Upper lobe of right lung (tissue), 1 donor: ENCODE data around the gene CD9. TPM values are rescaled to one million over a fixed set of nuclear protein-coding genes. Genes with fewer than 3 reads are reported as not detected.
"Not testable (repeated sequence)": the region's sequence is repeated elsewhere in the genome, so short reads cannot be mapped to it uniquely, and the experiment has no call there.

Experiments used
- ATAC-seq: fragments of 200-7000 bp; cut with Tn5 transposase; one replicate; pipeline ENCODE4 v1.9.1; 2020; ENCODE audit warnings: mild to moderate bottlenecking, moderate library complexity
- DNase-seq: peaks from one replicate; pipeline ENCODE4 v3.0.0-alpha.2; 2020
- H3K27ac ChIP-seq: fragments of 200-600 bp; one replicate; pipeline ENCODE4 v1.8.0; 2022
- H3K27me3 ChIP-seq: fragments of 200-600 bp; one replicate; pipeline ENCODE4 v1.8.0; 2022; ENCODE audit warnings: mild to moderate bottlenecking
- H3K36me3 ChIP-seq: fragments of 200-600 bp; one replicate; pipeline ENCODE4 v1.8.0; 2022
- H3K4me1 ChIP-seq: fragments of 200-600 bp; one replicate; pipeline ENCODE4 v1.8.0; 2022
- H3K4me3 ChIP-seq: fragments of 200-600 bp; one replicate; pipeline ENCODE4 v1.8.0; 2022; ENCODE audit warnings: mild to moderate bottlenecking
- H3K9me3 ChIP-seq: fragments of 200-600 bp; one replicate; pipeline ENCODE4 v1.8.0; 2022
- intact Hi-C: fragments of 100-400 bp; cut with DNase I; formaldehyde crosslinking; loops from one replicate; pipeline ENCODE4 v1.11.0; 2022
- long read RNA-seq: library from polyadenylated mRNA; unstranded; transcript quantifications from one replicate; pipeline ENCODE4 v2.0.0, GENCODE V29; 2021
- total RNA-seq: library from RNA; stranded (reverse); fragmentation: NEBNext Ultra II Directional; extraction: Animal tissue kit (Norgen Biotek cat#: 25700); gene quantifications from one replicate; pipeline ENCODE4 v1.2.1, GENCODE V29; 2021
- TF ChIP-seq, protein P1 (sequence below): fragments of 200-600 bp; IDR thresholded peaks from one replicate; pipeline ENCODE4 v1.8.0; 2022; ENCODE audit warnings: antibody characterized with exemption
- donor health status: DM: no; HTN: yes; CAD: no; lungs with severe emphysema.

The CD9 gene
- 445 TPM for total RNA-seq
- long read RNA-seq, transcript CD9-201 (8 exons, 1,218 nt): major isoform, 593 of 620 reads
- long read RNA-seq, partial matches to known transcripts: 7 of 620 reads
- long read RNA-seq, other reads (novel, unspliced or antisense): 18 of 620 reads

DNA sequence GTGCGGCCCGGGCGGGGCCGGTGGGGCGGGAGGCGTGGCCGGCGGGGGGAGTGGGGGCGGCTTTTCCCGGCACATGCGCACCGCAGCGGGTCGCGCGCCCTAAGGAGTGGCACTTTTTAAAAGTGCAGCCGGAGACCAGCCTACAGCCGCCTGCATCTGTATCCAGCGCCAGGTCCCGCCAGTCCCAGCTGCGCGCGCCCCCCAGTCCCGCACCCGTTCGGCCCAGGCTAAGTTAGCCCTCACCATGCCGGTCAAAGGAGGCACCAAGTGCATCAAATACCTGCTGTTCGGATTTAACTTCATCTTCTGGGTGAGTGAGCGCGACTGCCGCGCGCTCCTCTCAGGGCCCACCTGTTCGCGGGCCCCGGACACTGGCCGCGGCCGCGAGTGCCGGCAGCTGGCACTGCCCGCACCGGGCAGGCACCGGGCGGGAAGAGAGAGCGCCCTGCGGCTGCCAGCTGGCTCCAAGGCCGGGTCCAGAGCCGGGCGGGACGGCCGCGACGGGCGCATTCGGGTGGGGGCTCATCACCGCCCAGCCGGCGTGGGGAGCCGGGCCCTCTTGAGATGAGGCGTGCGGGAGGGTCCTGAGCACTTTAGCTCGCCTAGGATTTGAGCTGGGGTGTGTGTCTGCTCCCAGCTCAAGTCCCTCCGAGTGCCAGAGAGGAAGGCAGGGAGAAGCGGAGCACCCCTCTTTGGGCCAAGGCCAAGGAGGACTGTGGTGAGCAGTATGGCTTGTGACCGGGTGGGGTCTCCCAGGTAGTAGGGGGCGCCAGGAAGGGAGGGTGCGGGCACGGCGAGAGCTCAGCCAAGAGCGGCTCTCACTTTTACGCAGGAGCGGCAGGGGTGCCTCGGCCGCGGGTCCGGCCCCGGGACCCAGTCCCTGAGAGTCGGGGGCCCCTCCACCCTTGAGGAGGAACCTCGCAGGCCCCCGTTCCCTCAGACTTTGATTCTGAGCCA, at the start of gene CD9:
Gene CD9, plus strand, starts transcription at position 145 of the 957 bp plus-strand sequence. Its CDS starts 100 bp downstream, at position 245.
- Histone ChIP-seq H3K4me3 (peak within 1 kb of the TSS; percentile 84), H3K36me3 (no peaks in the 10 kb centered on the region), H3K27ac (peak within 1 kb of the TSS; percentile 92), H3K9me3 (no peaks in the 10 kb centered on the region), H3K27me3 (no peaks in the 10 kb centered on the region), H3K4me1 (peaks cover 60% of the 10 kb centered on the region)
- TF ChIP-seq, protein P1, sequence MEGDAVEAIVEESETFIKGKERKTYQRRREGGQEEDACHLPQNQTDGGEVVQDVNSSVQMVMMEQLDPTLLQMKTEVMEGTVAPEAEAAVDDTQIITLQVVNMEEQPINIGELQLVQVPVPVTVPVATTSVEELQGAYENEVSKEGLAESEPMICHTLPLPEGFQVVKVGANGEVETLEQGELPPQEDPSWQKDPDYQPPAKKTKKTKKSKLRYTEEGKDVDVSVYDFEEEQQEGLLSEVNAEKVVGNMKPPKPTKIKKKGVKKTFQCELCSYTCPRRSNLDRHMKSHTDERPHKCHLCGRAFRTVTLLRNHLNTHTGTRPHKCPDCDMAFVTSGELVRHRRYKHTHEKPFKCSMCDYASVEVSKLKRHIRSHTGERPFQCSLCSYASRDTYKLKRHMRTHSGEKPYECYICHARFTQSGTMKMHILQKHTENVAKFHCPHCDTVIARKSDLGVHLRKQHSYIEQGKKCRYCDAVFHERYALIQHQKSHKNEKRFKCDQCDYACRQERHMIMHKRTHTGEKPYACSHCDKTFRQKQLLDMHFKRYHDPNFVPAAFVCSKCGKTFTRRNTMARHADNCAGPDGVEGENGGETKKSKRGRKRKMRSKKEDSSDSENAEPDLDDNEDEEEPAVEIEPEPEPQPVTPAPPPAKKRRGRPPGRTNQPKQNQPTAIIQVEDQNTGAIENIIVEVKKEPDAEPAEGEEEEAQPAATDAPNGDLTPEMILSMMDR: no peak
- DNase-seq (peak; percentile 76), ATAC-seq (peak; percentile 79)
- intact Hi-C loops: no loop called here

DNA sequence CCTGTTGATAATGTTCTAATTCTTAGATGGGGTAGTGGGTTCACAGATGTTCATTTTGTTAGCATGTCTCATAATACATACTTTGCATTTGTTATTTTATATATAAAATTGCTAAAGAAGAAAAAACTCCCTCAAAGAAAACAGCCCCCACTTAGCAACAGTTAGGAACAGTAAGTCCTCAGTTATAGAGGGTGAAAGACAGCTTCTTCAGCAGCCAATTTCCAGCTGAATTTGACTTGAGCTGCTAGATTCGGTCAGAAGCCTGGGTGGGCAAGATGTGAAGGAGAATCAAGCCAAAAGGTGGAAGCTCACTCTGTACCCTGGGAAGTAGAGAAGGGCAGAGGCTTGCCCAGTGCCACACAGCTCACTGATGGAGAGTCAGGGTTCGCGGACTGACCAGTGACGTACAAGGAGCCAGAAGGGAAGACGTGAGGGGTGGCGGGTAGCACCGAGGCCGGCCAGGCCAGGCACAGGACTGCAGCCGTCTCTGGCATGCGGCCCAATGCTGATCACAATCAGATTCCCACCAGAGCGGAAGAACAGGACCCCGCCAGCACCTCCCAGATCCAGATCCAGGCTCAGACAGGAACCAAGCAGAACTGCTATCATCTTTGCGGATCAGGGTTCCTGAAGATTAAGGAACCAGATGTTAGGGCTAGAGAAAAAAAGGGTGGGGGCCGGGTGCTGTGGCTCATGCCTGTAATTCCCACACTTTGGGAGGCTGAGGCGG, 45.3 kb upstream of the CD9 start:
- TF ChIP-seq, protein P1: no peak
- intact Hi-C loops: no loop called here

GRCh38 chr12:6157482-6157881, 42.7 kb upstream of the CD9 start:
- intact Hi-C loops: no loop called here
- no peaks in the 10 kb centered on the region for H3K9me3 ChIP-seq
- H3K36me3 ChIP-seq: no peaks in the 10 kb centered on the region
- H3K27ac ChIP-seq: no peak overlapping the region
- H3K4me1 ChIP-seq: peaks cover 7% of the 10 kb centered on the region
- no peak overlapping the region for H3K4me3 ChIP-seq
- TF ChIP-seq, protein P1: no peak
- H3K27me3 ChIP-seq: no peaks in the 10 kb centered on the region
- ATAC-seq: no peak
- no peak for DNase-seq

More for the DNA sequence above, 45.3 kb upstream of the CD9 start:
- ATAC-seq (peak; percentile 86), DNase-seq (peak; percentile 76)
- H3K36me3 ChIP-seq: no peaks in the 10 kb centered on the region
- H3K4me3 ChIP-seq: no peak overlapping the region
- no peaks in the 10 kb centered on the region for H3K4me1 ChIP-seq
- H3K9me3 ChIP-seq: no peaks in the 10 kb centered on the region
- H3K27ac ChIP-seq: peak overlapping the region; percentile 51
- no peaks in the 10 kb centered on the region for H3K27me3 ChIP-seq

GRCh38 chr12:6158255-6158654, 41.9 kb upstream of the CD9 start:
- Histone ChIP-seq H3K27me3 (no peaks in the 10 kb centered on the region), H3K36me3 (no peaks in the 10 kb centered on the region), H3K4me1 (peaks cover 7% of the 10 kb centered on the region), H3K27ac (no peak overlapping the region), H3K4me3 (no peak overlapping the region), H3K9me3 (no peaks in the 10 kb centered on the region)
- TF ChIP-seq, protein P1: no peak
- DNase-seq (no peak), ATAC-seq (peak; percentile 19)
- intact Hi-C loops: no loop called here

GRCh38 chr12:6158749-6159148, 41.5 kb upstream of the CD9 start:
- Histone ChIP-seq H3K27ac (no peak overlapping the region), H3K27me3 (no peaks in the 10 kb centered on the region), H3K4me3 (no peak overlapping the region), H3K36me3 (no peaks in the 10 kb centered on the region), H3K9me3 (no peaks in the 10 kb centered on the region), H3K4me1 (peaks cover 7% of the 10 kb centered on the region)
- no peak for ATAC-seq
- intact Hi-C loops: no loop called here
- no peak for DNase-seq
- TF ChIP-seq, protein P1: no peak

GRCh38 chr12:6159166-6160011, 40.8 kb upstream of the CD9 start:
- ATAC-seq, H3K27me3 ChIP-seq, H3K36me3 ChIP-seq, intact Hi-C loops, H3K9me3 ChIP-seq, H3K27ac ChIP-seq, H3K4me1 ChIP-seq, H3K4me3 ChIP-seq: not testable (repeated sequence)
- peak; percentile 51 for DNase-seq

DNA sequence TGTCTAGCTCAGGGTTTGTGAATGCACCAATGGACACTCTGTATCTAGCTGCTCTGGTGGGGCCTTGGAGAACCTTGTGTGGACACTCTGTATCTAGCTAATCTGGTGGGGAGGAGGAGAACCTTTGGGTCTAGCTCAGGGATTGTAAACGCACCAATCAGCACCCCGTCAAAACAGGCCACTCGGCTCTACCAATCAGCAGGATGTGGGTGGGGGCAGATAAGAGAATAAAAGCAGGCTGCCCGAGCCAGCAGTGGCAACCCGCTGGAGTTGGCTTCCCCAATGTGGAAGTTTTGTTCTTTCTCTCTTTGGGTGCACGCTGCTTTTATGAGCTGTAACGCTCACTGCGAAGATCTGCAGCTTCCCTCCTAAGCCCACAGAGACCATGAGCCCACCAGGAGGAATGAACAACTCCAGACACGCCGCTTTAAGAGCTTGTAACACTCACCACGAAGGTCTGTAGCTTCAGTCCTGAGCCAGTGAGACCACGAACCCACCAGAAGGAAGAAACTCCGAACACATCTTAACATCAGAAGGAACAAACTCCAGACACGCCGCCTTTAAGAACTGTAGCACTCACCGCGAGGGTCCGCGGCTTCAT, 40.1 kb upstream of the CD9 start:
- H3K36me3 ChIP-seq, DNase-seq, intact Hi-C loops, H3K27me3 ChIP-seq, ATAC-seq, H3K4me1 ChIP-seq, H3K27ac ChIP-seq, H3K4me3 ChIP-seq, H3K9me3 ChIP-seq: not testable (repeated sequence)
